Calu3 (cell line): ENCODE data around the gene LOC128125822. TPM values are rescaled to one million over a fixed set of nuclear protein-coding genes. Genes with fewer than 3 reads are reported as not detected.

Experiments used
- BruUV-seq: library from RNA; stranded (reverse); fragments of 400-500 nt; replicated peaks from 2 replicates; lab custom pipeline; 2021; lab: Mats Ljungman, UMichigan
- CTCF ChIA-PET: fragments of 300-600 bp; sonication (Branson Sonifier 250); formaldehyde crosslinking; loops from one replicate; lab custom pipeline; 2022; ENCODE audit warnings: antibody characterized with exemption; lab: Charles Lee
- DNase-seq: peaks from one replicate; pipeline ENCODE4 v3.0.0; 2022
- H3K27ac Mint-ChIP-seq: one replicate; pipeline ENCODE4 v1.8.0; 2022; ENCODE audit warnings: mixed read lengths; ENCODE audit not compliant: unreplicated experiment
- H3K27me3 Mint-ChIP-seq: one replicate; pipeline ENCODE4 v1.8.0; 2022; ENCODE audit warnings: mixed read lengths; ENCODE audit not compliant: unreplicated experiment
- H3K36me3 Mint-ChIP-seq: one replicate; pipeline ENCODE4 v1.8.0; 2022; ENCODE audit warnings: mild to moderate bottlenecking, moderate library complexity, mixed read lengths; ENCODE audit not compliant: insufficient read depth, unreplicated experiment
- H3K4me1 Mint-ChIP-seq: one replicate; pipeline ENCODE4 v1.8.0; 2022; ENCODE audit warnings: mild to moderate bottlenecking, low read depth, mixed read lengths; ENCODE audit not compliant: unreplicated experiment
- H3K4me3 Mint-ChIP-seq: one replicate; pipeline ENCODE4 v1.8.0; 2022; ENCODE audit warnings: mild to moderate bottlenecking, low read depth, moderate library complexity, mixed read lengths; ENCODE audit not compliant: unreplicated experiment
- H3K9me3 Mint-ChIP-seq: one replicate; pipeline ENCODE4 v1.8.0; 2022; ENCODE audit warnings: low read depth, mixed read lengths; ENCODE audit not compliant: unreplicated experiment
- intact Hi-C: fragments of 100-400 bp; cut with micrococcal nuclease; formaldehyde crosslinking; loops from one replicate; pipeline ENCODE4 v1.10.0; 2022; ENCODE audit not compliant: unreplicated experiment
- total RNA-seq: library from RNA; stranded (reverse); gene quantifications from 2 replicates; pipeline ENCODE4 v1.2.3, GENCODE V29; 2022
- TF ChIP-seq, protein P1 (sequence below): fragments of 200-600 bp; IDR thresholded peaks from one replicate; pipeline ENCODE4 v1.8.0; 2022; ENCODE audit warnings: antibody characterized with exemption; ENCODE audit not compliant: unreplicated experiment

Gene LOC128125822

DNA sequence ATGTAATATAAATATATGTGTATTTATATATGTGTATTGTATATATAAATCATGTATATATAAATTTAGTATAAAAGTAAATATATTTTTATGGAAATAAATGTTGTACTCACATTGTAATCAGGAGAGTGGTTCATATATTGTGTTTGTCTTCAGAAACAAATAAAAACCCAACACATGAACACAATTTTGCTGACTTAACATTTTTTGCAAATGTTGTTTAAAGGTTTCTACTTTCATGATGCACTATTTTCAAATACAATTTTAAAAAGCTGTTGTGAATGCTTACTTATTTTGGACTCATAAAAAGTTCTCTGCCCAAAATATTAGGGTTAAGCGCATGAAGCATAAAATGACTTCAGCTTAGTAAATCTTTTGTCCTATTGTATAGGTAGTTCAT lies 39.3 kb downstream of the LOC128125822 start:
- H3K27me3 Mint-ChIP-seq = no peaks in the 10 kb centered on the region
- no peaks in the 10 kb centered on the region for H3K36me3 Mint-ChIP-seq
- DNase-seq = no peak
- no TSS peak for BruUV-seq
- TF ChIP-seq, protein P1, sequence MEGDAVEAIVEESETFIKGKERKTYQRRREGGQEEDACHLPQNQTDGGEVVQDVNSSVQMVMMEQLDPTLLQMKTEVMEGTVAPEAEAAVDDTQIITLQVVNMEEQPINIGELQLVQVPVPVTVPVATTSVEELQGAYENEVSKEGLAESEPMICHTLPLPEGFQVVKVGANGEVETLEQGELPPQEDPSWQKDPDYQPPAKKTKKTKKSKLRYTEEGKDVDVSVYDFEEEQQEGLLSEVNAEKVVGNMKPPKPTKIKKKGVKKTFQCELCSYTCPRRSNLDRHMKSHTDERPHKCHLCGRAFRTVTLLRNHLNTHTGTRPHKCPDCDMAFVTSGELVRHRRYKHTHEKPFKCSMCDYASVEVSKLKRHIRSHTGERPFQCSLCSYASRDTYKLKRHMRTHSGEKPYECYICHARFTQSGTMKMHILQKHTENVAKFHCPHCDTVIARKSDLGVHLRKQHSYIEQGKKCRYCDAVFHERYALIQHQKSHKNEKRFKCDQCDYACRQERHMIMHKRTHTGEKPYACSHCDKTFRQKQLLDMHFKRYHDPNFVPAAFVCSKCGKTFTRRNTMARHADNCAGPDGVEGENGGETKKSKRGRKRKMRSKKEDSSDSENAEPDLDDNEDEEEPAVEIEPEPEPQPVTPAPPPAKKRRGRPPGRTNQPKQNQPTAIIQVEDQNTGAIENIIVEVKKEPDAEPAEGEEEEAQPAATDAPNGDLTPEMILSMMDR = no peak
- no peaks in the 10 kb centered on the region for H3K9me3 Mint-ChIP-seq
- no peak overlapping the region for H3K4me3 Mint-ChIP-seq
- no peak overlapping the region for H3K27ac Mint-ChIP-seq
- intact Hi-C loops = no loop called here
- no peaks in the 10 kb centered on the region for H3K4me1 Mint-ChIP-seq
- CTCF ChIA-PET = interaction anchor here (0.6 kb wide), 1 partner anchor 24 kb away, joined by 4 read pairs; no protein-coding TSS in a partner anchor

DNA sequence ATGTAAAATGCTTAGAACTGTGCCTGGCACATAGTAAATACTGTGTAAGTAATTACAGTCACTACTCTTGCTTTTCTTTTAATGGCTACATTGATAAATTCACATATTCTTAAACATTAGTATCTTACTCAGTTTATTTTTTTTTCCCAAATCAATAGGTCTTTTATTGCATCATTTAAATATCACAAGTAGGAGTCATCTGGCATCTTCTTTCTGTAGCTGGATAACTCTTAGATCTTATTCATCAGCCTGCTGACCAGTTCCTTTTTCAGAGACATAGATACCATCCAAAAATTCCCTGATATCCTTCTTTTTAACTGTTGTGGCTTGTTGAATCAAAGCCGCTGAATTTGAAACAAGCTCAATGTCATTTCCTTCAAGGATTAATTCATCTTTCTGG lies 43.3 kb downstream of the LOC128125822 start:
- Mint-ChIP-seq H3K27me3 (no peaks in the 10 kb centered on the region), H3K9me3 (no peaks in the 10 kb centered on the region), H3K27ac (no peak overlapping the region), H3K4me1 (no peaks in the 10 kb centered on the region), H3K36me3 (no peaks in the 10 kb centered on the region), H3K4me3 (no peak overlapping the region)
- intact Hi-C loops = no loop called here
- TF ChIP-seq, protein P1 = no peak
- BruUV-seq = no TSS peak
- CTCF ChIA-PET = no interaction called here
- DNase-seq = no peak

Other genes with a start within 250 kb of the LOC128125822 start
- 97.3 and 110 TPM in 2 replicates for gene PTP4A1, start within 50 bp of the LOC128125822 start, total RNA-seq
- gene PHF3, start 63.3 kb downstream of the LOC128125822 start, total RNA-seq = 45.6 and 46.6 TPM in 2 replicates